ENCODE data around the gene TBC1D22B.
"Not testable (repeated sequence)": the region's sequence is repeated elsewhere in the genome, so short reads cannot be mapped to it uniquely, and the experiment has no call there.

The TBC1D22B gene

GRCh38 chr6:37272834-37273566 lies 15.4 kb downstream of the TBC1D22B start:
- DNase-seq: no peak

GRCh38 chr6:37273690-37274089 lies 16.1 kb downstream of the TBC1D22B start:
- no peak for DNase-seq

DNA sequence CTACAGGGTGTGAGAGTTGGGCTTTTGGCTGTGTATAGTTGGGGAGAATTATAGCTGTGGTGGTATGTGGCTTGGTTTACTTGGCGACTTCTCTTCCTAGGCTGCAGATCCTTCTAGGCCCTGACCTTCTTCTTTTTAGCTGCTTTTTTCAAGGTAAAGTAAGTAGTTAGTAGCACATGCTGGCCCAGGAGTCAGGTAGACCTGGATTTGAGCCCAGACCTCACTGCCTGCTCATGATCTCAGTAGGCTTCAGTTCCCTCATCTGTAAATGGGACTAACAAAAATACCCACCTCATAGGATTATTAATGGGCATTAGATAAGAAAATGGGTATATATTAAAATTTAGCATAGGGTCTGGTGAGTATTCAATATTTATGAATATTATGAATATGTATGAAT lies 17.8 kb downstream of the TBC1D22B start:
- DNase-seq: no peak

GRCh38 chr6:37277001-37277409 lies 19.4 kb downstream of the TBC1D22B start:
- no peak for DNase-seq

GRCh38 chr6:37279366-37280134 lies 22.0 kb downstream of the TBC1D22B start:
- no peak for DNase-seq

DNA sequence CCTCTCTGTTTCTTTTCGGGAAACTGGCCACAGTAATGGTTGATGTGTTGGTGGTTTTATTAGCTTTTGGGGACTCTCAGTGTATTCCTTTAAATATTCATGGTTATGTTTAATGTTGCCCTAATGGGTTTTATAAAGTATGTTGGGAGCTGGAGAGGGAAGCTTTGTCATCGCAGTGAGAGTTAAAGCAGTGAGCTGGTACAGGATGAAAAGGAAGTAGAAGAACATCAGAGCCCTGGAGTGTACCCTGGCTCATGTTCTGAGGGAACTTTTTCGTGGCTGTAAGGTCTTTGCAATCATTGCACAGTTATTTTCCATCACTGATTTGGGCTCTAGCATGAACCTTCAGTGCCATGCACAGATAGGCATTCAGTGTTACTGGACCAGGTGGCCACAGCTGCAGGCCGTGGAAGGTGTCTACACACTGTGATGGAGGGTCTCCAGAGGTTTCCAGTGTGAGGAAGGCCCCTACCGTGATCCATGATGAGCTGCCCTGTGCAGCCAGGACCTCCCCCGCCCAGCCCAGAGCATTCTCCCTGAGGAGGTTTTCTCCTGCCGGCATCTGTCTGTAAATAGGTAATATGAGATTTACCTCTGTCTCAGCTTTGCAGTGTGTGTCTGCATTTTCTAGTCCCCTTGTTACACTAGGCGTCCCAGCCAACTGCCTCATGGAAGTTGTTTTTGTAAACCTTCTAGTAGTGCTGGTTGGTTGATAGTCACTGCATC lies 22.8 kb downstream of the TBC1D22B start:
- no peak for DNase-seq

GRCh38 chr6:37282371-37282770 lies 24.8 kb downstream of the TBC1D22B start:
- no peak for DNase-seq

DNA sequence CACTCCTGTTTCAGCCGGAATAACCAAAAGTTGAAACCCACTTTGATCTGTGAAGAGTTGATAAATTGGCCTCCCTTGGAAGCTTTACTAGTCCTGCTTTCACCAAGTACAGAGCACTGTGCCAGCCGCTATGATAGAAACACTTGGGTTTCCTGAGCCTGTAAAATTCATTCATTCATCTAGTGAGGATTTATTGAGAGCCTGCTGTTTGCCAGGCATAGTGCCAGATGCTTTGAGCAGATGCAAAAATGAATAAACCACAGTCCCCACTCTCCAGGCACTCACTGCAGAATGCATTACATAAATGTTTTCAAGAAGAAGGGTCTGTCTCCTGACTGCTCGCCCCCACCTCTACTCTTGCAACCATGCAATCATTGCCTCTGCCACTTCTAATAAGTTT lies 25.7 kb downstream of the TBC1D22B start:
- DNase-seq: no peak

- no peak for DNase-seq
Observed at GRCh38 chr6:37283671-37284151, 26.1 kb downstream of the TBC1D22B start.

DNA sequence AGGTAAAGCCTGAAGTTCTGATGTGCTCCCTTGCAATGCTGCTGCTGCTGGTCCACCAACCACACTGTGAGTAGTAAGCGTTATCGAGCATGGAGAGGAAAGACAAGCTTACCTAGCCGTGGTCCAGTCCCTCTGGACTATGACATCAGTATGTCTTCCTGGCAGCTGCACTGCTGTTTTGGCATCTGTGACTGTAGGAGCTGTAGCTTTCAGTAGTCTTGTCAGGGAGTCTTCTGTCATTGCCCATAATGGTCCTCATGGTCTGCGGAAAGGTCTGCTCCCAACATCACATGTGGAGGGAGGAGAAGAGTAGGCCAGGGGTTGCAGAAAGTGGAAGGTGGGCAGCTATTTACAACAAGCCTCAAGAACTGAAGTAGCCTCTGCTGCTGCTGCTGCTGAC lies 27.2 kb downstream of the TBC1D22B start:
- no peak for DNase-seq

- DNase-seq: no peak
Observed at GRCh38 chr6:37285861-37286311, 28.3 kb downstream of the TBC1D22B start.

DNA sequence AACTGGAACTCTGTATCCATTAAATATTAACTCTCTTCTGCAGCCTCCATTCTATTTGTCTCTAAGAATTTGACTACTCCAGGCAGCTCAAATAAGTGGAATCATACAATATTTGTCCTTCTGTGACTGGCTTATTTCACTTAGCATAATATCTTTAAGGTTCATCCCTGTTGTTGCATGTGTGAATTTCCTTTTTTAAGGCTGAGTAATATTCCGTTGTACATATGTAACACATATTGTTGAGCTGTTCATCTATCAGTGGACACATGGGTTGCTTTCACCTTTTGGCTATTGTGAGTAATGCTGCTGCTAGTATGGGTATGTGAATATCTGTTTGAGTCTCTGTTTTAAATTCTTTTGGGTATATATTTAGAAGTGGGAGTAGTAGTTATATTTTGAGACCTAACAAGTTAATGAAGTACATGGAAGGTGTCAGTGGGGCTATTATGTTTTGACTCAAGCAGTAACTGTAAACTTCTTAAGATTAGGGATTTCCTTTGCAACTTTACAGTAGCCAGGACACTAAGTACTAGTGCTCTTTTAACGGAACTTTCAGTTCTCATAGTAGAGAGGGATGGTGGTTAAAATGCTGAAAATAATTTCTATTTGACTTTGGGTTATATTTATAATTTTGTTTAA lies 30.1 kb downstream of the TBC1D22B start:
- no peak for DNase-seq

- DNase-seq: no peak
Observed at GRCh38 chr6:37288247-37288646, 30.7 kb downstream of the TBC1D22B start.

GRCh38 chr6:37289931-37290330 lies 32.4 kb downstream of the TBC1D22B start:
- DNase-seq: peak in 1 of 2 experiments; percentile 1

GRCh38 chr6:37293426-37293825 lies 35.9 kb downstream of the TBC1D22B start:
- no peak for DNase-seq

DNA sequence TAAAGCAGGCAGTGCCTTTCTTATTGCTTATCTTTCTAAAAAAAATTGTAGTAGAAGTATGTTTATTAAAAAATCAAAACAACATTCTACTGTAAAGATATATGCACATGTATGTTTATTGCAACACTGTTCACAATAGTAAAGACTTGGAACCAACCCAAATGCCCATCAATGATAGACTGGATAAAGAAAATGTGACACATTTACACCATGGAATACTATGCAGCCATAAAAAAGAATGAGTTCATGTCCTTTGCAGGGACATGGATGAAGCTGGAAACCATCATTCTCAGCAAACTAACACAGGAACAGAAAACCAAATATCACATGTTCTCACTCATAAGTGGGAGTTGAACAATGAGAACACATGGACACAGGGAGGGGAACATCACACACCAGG lies 40.1 kb downstream of the TBC1D22B start:
- DNase-seq: not testable (repeated sequence)

GRCh38 chr6:37298958-37299357 lies 41.4 kb downstream of the TBC1D22B start:
- no peak for DNase-seq

GRCh38 chr6:37299990-37300389 lies 42.4 kb downstream of the TBC1D22B start:
- no peak for DNase-seq

DNA sequence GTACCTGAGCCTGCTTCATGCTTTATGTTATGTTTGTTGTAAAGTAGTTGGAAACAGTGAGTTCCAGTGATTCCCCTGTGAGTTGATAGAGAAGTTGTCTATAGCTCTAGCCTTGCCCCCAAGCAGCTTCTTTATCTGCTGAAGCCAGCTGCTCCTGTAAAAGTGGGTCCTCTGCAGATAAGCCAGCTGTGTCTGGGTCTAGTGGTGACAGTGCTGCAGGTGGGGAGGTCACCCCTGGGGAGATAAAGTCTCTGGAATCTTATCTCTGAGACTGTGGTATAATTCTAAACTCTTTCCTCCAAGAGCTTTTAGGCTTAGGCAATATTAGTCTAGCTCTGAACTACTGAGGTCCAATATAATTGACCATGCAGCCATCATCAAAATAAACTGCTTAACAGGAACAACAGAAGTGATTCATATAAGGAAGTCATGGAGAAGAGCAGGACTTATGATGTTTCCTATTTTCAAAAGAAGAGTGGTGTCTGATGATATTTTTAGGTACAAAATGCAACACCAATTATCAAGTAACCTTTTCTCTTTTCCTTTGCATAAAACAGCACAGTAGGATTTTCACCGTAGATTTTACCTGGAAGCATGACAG lies 44.6 kb downstream of the TBC1D22B start:
- no peak for DNase-seq

DNA sequence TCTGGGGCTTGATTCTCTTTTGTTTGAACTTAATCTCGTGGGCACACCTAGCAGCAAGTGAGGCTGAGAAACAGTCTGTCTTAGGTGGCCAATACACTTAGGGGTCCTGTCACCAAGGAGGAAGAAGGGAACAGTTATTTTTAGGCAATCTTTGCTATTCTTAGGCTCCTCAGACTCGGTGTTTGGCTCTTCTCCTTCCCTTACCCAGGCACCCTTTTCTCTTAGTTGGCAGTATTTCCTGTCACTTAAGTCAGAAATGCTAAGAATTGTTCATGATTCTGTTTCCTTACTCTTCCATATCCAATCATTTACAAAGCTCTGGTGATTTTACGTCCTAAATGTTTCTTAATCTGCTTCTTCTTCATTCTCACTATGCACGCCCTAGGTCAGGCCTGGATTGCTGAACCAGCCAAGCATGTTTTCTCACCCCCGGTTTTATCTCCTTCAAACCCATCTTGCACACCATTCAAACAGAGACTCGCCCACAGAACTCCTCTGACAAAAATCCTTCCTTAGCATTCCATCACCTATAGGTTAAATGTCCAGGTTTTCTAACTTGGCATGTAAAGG lies 45.6 kb downstream of the TBC1D22B start:
- no peak for DNase-seq

DNA sequence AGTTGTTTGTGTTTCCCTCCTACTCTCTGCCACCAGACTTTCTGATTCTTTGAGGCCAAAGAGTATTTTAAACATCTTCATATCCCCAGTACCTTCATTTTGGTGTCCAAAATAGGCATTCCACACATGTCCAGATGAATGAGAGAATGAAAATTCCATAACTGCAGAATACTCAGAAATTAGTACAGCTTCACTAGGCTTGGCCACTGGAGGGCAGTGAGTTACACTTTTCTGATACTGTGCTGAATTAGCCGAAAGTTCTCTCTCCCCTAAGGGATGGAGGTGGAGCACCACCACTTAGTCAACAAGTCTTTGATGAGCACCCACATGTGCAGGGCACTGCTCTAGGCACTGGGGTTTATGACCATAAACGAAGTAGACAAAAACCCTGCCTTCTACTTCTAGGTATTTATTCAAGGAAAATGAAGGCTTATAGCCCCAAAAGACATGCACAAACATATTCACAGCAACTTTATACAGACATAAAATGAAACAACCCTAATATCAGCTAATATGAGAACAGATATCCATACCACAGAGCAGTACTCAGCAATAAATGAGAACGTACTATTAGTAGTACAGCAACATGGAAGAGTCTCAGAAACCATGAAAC lies 46.4 kb downstream of the TBC1D22B start:
- peak; percentile 2 to 3 for DNase-seq

DNA sequence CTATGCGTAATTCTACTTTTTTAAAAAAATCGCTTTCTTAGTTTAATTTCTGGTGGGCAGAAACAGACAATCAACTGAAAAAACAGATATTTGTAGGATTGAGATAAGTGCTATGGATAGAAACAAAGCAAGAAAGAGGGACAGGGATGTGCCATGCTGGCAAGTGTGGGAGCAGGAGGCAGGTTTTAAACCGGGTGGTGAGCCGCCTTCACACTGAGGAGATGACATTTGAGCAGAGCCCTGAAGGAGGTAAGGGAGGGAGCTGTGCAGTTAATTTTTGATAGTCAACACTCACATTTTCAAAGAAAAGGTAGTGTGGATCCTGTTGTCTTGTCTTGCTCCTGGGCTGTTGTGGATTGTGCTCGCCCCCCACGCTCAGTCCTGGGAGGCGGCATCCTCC lies 47.2 kb downstream of the TBC1D22B start:
- DNase-seq: no peak

Measured in stimulated activated CD4-positive, alpha-beta T cell treated with anti-CD3 and anti-CD28 coated beads, Interleukin-4, amount 100 ng/mL, for 4 hours (primary cell).